HG03108 (cell line): Measurements from ENCODE around the gene THSD7B.
A peak's percentile ranks its signal among the peaks of the same experiment; 100 is the strongest.

Experiments
- ATAC-seq: cut with Tn5 transposase; IDR thresholded peaks from one replicate; pipeline ENCODE4 v1.9.1; 2021; ENCODE audit warnings: moderate library complexity; ENCODE audit not compliant: unreplicated experiment

THSD7B gene

DNA sequence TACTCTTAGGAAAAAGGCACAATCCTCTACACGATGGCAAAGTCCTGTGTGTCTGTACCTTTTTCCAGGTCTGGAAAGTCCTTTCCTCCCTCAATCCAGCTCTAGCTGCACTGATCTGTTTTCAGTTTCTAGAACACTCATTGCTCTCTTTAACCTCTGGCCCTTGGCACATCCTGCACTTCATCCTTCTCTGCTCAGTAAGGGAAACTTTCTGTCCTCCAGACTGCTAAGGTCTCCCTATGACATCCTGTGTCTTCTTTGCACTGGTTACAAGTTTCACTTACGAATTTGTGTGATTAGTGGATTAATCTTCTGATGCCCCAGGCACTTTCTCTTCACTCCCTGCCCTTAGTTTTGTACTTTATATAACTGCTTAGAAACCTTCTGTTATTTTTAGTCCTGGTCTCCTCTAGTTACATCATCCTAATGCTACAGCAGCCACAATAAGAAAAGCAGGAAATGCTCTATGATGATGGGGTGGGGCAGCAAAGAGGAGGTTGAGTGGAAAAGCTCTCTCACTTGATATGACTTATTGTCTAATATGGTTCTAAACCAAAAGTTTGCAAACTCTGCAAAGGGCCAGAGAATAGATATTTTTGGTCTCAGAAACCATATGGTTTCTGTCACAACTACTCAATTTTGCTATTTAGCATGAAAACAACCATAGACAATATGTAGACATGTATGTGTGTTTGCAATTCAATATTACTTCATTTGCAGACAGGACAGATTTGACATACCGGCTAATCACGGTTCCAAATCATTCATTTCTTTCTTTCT lies 568.2 kb downstream of the THSD7B start:
- ATAC-seq: no peak

DNA sequence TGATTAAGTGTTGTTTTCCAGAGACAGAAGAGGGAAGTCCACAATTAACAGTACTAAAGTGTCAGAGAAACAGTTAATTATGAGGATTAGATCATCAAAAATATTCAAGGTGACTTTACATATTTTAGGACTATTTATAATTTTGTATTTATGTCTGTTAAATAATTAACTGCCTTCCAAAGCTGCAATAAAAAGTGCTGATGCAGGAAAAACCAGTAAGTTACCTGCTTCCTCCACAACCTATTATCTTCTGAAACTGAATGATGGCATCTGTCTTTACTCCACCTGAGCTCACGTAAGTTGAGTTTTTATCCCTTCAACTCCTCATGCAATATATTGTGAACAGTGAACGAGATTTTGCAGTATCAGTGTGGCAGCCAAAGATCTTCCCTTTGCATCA lies 570.7 kb downstream of the THSD7B start:
- ATAC-seq: no peak

DNA sequence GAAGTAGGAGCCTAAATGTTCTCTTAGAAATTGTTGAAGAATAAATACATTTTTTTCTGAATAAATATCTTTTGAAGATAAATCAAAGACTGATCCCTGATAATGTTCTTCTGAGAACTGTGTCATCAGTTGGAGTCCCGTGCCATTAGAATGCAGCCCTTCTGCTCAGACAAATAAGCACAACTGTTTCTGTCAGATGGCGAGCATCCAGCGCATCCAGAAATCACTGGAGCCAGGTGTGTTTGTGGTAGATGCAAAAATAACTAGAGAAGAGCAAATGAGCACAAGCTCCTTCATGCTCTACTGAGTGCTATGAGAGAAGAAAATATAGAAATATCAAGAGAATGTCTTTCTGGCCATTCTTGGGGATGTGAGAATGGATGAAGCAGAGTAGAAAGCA lies 573.7 kb downstream of the THSD7B start:
- no peak for ATAC-seq

DNA sequence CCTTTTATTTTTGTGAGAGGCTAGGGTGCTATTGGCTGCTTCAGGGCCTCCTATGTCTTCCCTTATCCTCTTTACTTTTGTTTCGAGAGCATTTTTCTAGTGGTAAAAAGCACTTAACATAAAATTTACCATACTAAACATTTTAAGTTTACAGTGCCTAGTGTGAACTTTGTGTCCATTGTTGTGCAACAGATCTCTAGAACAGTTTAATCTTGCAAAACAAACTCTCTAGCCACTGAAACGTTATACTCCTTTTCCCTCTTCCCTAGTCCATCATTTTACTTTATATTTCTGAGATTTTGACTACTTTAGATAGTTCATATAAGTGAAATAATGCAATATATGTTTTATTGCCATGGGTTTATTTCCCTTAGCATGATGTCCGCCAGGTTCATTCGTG lies 580.6 kb downstream of the THSD7B start:
- no peak for ATAC-seq

DNA sequence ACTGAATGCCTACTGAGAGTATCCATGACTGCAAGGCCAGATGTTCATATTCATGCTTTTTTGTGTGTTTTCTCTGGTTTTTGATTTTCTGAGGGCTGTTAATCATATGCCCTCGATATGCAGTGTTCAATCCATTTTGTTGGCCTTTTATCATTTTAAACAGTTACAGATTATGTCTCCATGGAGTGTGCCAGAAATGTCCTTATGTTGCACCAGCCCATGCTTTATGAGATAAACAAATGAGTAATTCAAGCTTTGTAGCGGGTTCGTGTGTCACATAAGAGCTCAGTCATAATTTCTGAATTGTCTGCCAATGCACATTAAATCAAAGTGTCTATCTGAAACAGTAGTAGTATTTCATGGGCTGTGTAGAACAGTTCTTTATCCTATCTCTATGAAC lies 583.0 kb downstream of the THSD7B start:
- no peak for ATAC-seq

DNA sequence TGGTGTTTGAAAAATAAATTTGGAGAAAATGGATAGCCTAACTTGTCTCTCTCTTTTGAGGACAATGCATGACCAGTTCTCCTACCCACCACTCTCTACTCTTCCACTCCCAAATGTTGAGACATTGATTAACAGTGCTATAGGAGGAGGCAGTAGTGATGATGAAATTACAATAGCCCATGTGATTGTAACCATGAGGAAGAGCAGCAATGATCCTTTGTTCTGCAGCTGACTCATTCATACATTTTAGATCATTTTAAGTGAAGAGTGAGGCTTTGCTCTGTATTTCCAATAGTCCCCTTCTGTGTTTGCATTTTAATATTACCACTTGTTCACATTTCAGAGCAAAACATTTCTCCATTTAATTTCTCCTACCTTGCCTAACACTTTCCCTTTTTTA lies 592.3 kb downstream of the THSD7B start:
- ATAC-seq: no peak

DNA sequence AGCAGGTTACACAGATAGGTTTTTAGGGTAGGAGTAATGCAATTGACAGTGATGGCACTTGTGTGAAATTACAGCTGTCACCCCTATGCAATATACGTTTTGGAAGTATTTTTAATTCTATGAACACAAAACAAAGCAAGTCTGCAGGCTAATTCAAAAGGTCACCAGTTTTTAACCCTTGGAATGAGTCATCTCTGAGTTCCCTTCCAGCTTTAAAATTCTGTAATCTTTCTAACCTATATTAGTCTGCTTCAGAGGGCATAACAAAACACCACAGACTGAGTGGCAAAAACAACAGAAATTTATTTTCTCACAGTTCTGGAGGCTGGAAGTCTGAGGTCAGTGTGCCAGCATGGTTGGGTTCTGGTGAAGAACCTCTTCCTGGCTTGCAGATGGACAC lies 602.0 kb downstream of the THSD7B start:
- ATAC-seq: no peak

DNA sequence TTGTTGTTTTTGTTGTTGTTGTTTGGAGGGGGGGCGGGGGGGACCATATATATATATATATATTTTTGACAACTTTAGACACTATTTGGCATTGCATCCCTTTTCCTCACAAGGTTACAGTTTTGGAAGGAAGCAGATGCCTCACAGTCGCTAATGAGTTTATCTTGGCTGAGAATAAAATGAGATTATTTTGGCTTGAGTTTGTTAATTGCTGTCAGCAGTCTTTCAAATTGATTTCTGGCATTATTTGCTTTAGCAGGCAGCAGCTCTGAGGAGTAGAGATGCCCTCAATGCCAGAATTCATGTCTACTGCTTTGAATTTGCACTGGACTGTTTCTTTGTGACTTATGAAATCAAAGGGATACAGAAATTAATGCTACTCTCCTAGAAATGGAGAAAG lies 603.8 kb downstream of the THSD7B start:
- ATAC-seq: no peak

DNA sequence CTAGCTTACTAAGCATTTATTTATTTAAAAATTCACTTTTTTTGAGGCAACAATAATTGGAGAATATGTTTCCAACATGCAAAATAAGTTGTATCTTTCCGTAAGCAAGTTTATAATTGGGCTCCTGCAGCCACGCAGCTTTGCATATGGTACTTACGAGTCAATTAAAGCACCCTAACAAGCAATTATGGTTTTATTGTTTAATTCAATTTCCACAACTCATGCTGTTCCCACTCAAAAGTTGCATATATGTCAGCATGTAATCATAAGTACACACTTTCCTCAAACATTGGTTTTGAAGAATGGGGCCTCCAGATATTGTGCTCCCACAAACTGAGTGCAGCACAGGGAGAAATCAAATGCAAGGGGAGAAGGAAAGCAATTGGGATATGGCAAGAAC lies 613.8 kb downstream of the THSD7B start:
- ATAC-seq: no peak

DNA sequence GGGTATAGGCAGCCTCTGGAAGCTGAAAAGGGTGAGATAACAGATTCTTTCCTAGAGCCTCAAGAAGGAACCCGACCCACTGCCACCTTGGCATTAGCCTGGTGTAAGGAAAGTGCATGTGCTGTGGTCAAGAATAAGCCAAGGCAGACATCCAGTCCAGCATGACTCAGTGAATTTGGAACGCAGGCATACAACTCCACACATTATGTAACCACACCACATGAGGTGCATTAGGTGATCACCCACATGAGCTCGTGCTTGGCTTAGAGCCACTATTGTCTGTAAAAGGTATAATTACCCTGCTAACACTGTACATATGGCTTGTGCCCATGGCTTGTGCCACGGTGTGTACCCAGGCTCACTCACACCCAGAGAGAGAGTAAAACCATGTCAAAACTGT lies 615.3 kb downstream of the THSD7B start:
- no peak for ATAC-seq

DNA sequence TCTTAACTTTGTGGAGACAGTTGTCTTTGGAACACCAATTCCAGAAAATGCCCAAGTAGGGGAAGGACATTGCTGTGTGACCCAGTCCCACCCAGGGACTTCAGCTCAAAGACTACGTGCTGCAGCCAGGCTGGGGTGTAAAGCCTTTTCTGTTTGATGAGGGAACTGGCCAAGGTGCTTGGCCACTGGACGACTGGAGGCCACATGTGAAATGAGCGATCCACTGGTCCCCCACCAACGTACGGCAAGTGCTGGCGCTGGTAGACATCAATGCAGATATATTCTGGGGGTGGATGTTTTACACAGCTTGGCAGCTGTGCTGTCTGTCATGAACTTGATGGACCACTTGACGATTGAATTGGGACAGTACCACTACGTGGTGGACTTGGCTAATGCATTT lies 616.4 kb downstream of the THSD7B start:
- ATAC-seq: no peak

DNA sequence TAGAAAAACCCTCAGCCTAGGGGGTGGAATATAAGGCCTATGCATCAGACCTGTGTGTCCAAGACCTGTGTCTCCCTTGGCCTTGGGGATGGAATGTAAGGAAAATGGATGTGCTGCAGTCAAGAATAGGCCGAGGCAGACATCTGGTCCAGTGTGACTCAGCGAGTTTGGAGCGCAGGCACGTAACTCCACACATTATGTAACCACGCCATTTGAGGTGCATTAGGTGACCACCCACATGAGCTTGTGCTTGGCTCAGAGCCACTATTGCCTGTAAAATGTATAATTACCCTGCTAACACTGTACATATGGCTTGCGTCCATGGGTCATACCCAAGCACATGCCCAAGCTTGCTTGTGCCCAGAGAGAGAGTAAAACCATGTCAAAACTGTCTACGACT lies 618.0 kb downstream of the THSD7B start:
- ATAC-seq: no peak

DNA sequence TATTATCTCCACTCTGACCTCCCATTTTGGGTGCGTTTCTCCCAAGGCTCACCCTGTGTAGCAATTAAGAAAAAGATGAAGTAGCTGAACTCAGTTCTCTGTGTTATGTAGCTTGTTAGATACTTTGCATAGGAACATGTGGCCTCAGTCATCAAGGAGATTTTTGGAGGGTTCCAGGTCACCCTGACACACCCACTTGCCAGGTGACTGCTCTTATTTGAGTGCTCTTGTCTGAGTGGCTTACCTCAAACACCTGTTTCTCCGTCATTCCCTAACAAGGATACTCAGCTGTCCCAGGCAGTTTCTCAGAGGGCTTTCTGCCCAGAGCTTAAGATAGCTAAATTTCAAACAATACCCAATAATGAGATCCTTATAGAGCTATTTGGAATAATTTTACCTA lies 621.7 kb downstream of the THSD7B start:
- no peak for ATAC-seq

DNA sequence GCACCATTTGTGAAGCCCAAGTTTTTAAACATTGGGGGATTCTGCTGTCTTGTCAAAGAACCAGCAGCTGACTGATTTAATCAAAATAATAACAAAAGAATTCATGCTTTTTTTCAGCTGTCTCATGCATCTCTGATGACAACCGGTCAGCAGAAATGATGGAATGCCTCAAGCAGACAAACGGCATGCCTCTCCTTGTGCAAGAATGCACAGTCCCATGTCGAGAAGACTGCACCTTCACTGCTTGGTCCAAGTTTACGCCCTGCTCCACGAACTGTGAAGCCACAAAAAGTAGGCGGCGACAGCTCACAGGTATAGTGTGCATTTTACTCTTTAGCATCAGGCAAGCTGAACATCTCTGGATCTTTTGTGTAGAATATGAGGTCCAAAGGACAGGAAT lies 640.2 kb downstream of the THSD7B start:
- no peak for ATAC-seq

DNA sequence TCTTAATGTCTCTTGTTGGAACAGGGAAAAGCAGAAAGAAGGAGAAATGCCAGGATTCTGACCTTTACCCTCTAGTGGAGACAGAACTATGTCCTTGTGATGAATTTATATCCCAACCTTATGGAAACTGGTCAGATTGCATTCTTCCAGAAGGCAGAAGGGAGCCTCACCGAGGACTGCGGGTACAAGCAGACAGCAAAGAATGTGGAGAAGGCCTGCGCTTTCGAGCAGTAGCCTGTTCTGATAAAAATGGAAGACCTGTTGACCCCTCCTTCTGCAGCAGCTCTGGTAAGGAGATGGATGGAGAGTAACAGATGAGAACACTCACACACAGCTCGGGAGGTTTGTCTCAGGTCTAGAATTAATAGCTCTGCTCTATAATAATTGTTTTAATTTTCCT lies 646.2 kb downstream of the THSD7B start:
- no peak for ATAC-seq

DNA sequence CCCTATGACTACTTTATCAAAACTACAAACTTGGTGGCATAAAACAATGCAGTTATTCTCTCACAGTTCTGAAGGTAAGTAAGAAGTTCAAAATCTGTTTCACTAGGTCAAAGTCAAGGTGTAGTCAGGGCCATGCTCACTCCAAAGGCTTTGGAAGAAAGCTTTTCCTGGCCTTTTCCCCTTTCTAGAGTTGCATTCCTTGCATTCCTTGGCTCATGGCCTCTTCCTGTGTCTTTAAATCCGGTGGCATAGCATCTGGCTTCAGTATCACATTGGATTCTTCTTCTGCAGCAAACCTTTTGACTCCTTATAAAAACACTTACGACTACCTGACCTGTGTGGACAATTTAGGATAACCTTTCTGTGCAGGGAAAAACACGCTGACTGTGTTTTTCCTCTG lies 655.4 kb downstream of the THSD7B start:
- ATAC-seq: no peak

DNA sequence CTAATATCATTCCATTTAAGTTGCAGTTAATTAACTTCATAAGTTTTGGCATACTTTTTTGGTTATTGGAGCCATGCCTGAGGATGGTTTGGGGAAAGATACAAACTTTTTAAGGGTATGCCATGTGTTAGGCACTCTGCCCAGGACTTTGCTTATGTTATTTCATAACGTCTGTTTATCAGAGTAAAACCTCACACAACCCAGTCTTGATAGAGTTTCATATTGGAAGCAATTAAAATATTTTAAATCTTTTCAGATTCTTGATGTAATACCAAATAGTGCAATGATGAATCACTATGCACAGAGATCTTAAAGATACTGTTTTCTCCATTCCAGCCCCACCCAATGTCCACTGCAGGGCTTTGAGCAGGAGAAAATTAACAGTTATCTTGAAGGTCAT lies 669.8 kb downstream of the THSD7B start:
- no peak for ATAC-seq

DNA sequence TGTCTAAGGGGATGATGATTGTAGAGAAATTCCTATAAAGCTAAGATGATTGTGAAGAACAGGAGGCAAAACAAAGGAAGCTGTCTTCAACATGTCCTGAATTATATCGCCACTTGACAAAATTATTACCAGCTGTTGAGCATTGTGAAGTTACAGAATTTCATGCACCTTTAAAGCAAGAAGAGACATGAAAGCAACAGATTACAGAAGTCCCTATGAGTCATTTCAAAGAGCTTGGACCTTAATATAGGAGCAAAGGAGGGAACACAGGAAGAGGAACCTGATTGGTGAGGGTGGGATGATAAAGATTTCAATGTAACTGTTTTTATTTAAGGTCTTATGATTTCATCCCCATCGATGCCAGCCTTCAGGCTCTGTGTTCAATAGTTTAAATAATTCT lies 672.0 kb downstream of the THSD7B start:
- ATAC-seq: no peak

DNA sequence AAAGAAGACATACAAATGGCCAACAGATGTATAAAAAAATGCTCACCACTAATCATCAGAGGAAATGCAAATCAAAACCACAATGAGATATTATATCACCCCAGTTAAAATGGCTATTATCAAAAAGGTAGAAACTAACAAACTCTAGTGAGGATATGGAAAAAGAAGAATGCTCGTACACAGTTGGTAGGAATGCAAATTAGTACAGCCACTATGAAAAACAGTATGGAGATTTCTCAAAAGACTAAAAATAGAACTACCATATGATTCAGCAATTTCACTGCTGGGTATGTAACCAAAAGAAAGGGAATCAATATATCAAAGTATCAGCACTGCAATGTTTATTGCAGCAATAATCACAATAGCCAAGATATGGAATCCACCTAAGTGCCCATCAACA lies 679.6 kb downstream of the THSD7B start:
- no peak for ATAC-seq

DNA sequence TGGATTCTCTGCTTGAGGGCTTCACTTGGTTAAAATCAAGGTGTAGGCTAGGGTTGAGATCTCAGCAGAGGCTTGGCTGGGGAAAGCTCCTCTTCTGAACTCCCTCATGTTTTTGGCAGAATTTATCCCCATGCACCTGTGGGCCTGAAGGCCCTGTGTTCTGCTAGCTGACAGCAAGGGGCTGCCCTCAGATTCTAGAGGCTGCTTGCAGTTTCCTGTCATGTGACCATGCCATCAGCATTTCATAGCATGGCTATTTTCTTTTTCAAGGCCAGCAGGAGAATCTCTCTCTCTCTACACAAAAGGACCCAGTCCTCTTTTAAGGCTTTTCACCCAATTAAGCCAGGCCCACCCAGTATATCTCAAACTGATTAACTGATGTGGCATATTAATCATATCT lies 684.1 kb downstream of the THSD7B start:
- no peak for ATAC-seq

DNA sequence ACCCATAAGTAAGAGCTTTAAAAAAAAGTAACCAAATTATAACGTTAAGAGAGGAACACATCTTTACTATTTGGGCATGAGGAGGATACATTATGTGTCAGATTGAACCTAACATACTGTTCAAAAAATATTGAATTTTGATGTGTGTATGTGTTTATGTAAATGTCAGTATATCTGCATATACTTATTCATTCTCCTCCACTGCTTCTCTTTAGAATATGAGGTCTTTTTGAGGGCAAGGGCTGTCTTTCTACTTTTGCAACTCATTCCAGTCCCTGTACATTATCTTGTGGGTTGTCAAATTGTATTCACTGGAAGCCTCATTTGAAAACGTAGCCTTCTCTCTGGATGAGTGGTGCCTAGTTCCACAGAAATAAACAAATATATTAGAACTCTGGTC lies 689.5 kb downstream of the THSD7B start:
- ATAC-seq: no peak

DNA sequence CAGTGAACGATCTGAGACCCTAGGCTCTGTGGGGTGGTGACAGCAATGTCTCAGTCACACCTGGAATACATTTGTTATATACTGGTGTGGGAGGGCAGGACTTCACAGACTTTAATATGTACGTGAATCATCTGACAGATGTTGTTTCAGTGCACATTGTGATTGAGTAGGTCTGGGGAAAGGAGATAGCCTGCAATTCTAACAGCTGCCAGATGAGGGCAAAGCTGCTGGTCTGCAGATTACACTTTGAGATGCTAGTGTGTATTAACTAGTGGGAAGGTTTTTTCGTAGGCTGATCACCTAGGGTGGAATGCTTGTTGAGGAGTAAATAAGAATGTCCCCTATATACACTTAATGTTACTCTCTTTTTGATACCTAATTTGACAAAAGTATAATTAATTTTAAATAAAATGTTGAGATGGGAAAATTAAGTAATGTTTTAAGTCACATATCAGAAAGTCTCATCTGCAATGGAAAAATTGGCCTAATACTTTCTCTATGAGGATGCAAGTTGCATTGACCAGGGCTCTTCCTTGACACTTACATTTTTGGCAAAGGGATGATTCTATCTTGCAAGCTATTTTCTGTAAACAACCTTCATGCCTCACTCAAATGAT lies 702.0 kb downstream of the THSD7B start:
- peak; percentile 72 for ATAC-seq

DNA sequence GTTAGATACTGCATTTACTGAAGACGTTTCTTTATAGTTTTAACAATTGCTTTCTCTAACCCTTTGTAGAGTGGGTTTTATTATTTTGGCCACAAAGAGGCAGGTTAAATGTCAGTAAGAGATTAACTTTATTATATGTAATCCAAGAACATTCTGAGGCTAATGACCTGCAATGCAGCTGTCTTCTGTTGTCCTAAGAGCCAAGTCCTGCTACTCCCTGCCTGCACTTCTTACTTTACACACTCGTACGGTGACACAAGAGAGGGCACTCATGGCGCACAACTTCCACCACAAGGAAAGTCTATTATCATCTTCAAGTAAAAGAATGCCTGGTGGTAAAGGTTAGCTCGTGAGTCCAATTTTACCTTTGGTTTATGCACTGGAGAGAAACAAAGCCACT lies 727.9 kb downstream of the THSD7B start:
- no peak for ATAC-seq
